NCI-H1694 (cell line): ENCODE results near the gene LCNL1.

Experiments used
- DNase-seq: peaks from one replicate; lab custom pipeline; 2025; lab: John Stamatoyannopoulos, UW

LCNL1 gene

GRCh38 chr9:136982232-136983051 is at the start of gene LCNL1:
LCNL1 (plus strand) TSS chr9:136982993; CDS start chr9:136983587, 594 bp downstream.
- no peak for DNase-seq

GRCh38 chr9:136934277-136934676 is 48.5 kb upstream of the LCNL1 start:
- DNase-seq, result no peak

GRCh38 chr9:136935651-136936050 is 47.1 kb upstream of the LCNL1 start:
- DNase-seq, result no peak

- no peak for DNase-seq
Observed at GRCh38 chr9:136936645-136937170, 46.1 kb upstream of the LCNL1 start.

GRCh38 chr9:136937186-136938001 is 45.4 kb upstream of the LCNL1 start:
- no peak for DNase-seq

- DNase-seq, result no peak
Observed at GRCh38 chr9:136939431-136939995, 43.3 kb upstream of the LCNL1 start.

GRCh38 chr9:136939996-136940525 is 42.7 kb upstream of the LCNL1 start:
- no peak for DNase-seq

GRCh38 chr9:136940526-136941230 is 42.1 kb upstream of the LCNL1 start:
- DNase-seq, result no peak

- DNase-seq, result no peak
Observed at GRCh38 chr9:136941231-136942111, 41.3 kb upstream of the LCNL1 start.

GRCh38 chr9:136942112-136942880 is 40.5 kb upstream of the LCNL1 start:
- DNase-seq, result no peak

GRCh38 chr9:136942881-136943230 is 39.9 kb upstream of the LCNL1 start:
- DNase-seq, result no peak

- no peak for DNase-seq
Observed at GRCh38 chr9:136943291-136944211, 39.2 kb upstream of the LCNL1 start.

GRCh38 chr9:136944212-136944518 is 38.6 kb upstream of the LCNL1 start:
- no peak for DNase-seq

GRCh38 chr9:136944519-136945332 is 38.1 kb upstream of the LCNL1 start, which contains the start of the genes C8G and FBXW5:
C8G (plus strand) TSS chr9:136945243; CDS start chr9:136945321, 78 bp downstream.
FBXW5 (minus strand) TSS chr9:136944738; CDS start chr9:136944083, 655 bp downstream.
- DNase-seq, result peak; percentile 59

- DNase-seq, result no peak
Observed at GRCh38 chr9:136945333-136946227, 37.2 kb upstream of the LCNL1 start.

- no peak for DNase-seq
Observed at GRCh38 chr9:136946228-136947027, 36.4 kb upstream of the LCNL1 start.
